Caki2 (cell line): Measurements from ENCODE around the gene MEGF6. TPM values are rescaled to one million over a fixed set of nuclear protein-coding genes. Genes with fewer than 3 reads are reported as not detected.

Source experiments
- DNase-seq: peaks from one replicate; pipeline ENCODE4 v3.0.0-alpha.2; 2015; ENCODE audit warnings: low read depth
- in situ Hi-C: cut with HindIII; loops from 2 replicates; pipeline ENCODE4 v1.10.0; 2016; ENCODE audit warnings: low sequenced_read_pairs, low pct_unique_long_range_greater_than_20kb, mixed read lengths
- total RNA-seq: library from RNA; depleted of rRNA; stranded (reverse); fragments of >200 nt; shearing (Covaris generic); gene quantifications from 2 replicates; pipeline ENCODE4 v1.2.3, GENCODE V29; 2014; ENCODE audit warnings: low replicate concordance

Gene MEGF6
- total RNA-seq, 1 experiment from 2014 or later: 21.0 TPM

GRCh38 chr1:3524556-3525203 is 86.6 kb downstream of the MEGF6 start:
- DNase-seq: no peak
- in situ Hi-C loops: loop anchor here (25.0 kb wide), 1 partner anchor 113 kb away; the partner anchor contains the start of gene TPRG1L

GRCh38 chr1:3523980-3524379 is 87.3 kb downstream of the MEGF6 start:
- no peak for DNase-seq
- in situ Hi-C loops: no loop called here

- in situ Hi-C loops: no loop called here
- no peak for DNase-seq
Measured at GRCh38 chr1:3522564-3523265, 88.6 kb downstream of the MEGF6 start.

- in situ Hi-C loops: no loop called here
- no peak for DNase-seq
Measured at GRCh38 chr1:3522112-3522511, 89.2 kb downstream of the MEGF6 start.

- in situ Hi-C loops: no loop called here
- no peak for DNase-seq
Measured at GRCh38 chr1:3521426-3521825, 89.9 kb downstream of the MEGF6 start.

GRCh38 chr1:3520419-3521378 is 90.6 kb downstream of the MEGF6 start:
- DNase-seq: no peak
- in situ Hi-C loops: no loop called here

GRCh38 chr1:3519301-3519885 is 91.9 kb downstream of the MEGF6 start:
- DNase-seq: no peak
- in situ Hi-C loops: no loop called here

- DNase-seq: no peak
- in situ Hi-C loops: no loop called here
Measured at GRCh38 chr1:3518756-3519155, 92.6 kb downstream of the MEGF6 start.

GRCh38 chr1:3518256-3518655 is 93.1 kb downstream of the MEGF6 start:
- no peak for DNase-seq
- in situ Hi-C loops: no loop called here

GRCh38 chr1:3516911-3517675 is 94.2 kb downstream of the MEGF6 start:
- in situ Hi-C loops: no loop called here
- DNase-seq: no peak

GRCh38 chr1:3516481-3516869 is 94.8 kb downstream of the MEGF6 start:
- no peak for DNase-seq

GRCh38 chr1:3515774-3516480 is 95.4 kb downstream of the MEGF6 start:
- no peak for DNase-seq

More at GRCh38 chr1:3516481-3516869, 94.8 kb downstream of the MEGF6 start:
- in situ Hi-C loops: no loop called here

GRCh38 chr1:3515272-3515671 is 96.0 kb downstream of the MEGF6 start:
- in situ Hi-C loops: no loop called here
- DNase-seq: no peak

More at GRCh38 chr1:3515774-3516480, 95.4 kb downstream of the MEGF6 start:
- in situ Hi-C loops: no loop called here

GRCh38 chr1:3514404-3514803 is 96.9 kb downstream of the MEGF6 start:
- in situ Hi-C loops: no loop called here
- DNase-seq: no peak

- in situ Hi-C loops: no loop called here
- DNase-seq: no peak
Measured at GRCh38 chr1:3511856-3512255, 99.5 kb downstream of the MEGF6 start.

GRCh38 chr1:3511306-3511705 is 100.0 kb downstream of the MEGF6 start:
- DNase-seq: no peak
- in situ Hi-C loops: no loop called here

GRCh38 chr1:3510956-3511250 is 100.4 kb downstream of the MEGF6 start:
- DNase-seq: no peak
- in situ Hi-C loops: no loop called here
